Stimulated activated naive CD8-positive, alpha-beta T cell treated with anti-CD3 and anti-CD28 coated beads, Interleukin-15, Interleukin-2, amounts not matched to agents 100 ng/mL and 50 ng/mL, for 24 hours (primary cell): ENCODE data around the gene GFOD1.

Experiments
- H3K27ac Mint-ChIP-seq: one replicate; pipeline ENCODE4 v1.8.0; 2021; ENCODE audit warnings: mild to moderate bottlenecking, mixed read lengths
- H3K27me3 Mint-ChIP-seq: one replicate; pipeline ENCODE4 v1.8.0; 2021; ENCODE audit warnings: mixed read lengths
- H3K36me3 Mint-ChIP-seq: one replicate; pipeline ENCODE4 v1.8.0; 2021; ENCODE audit warnings: low read depth, mixed read lengths
- H3K4me1 Mint-ChIP-seq: one replicate; pipeline ENCODE4 v1.8.0; 2021; ENCODE audit warnings: low read depth, mixed read lengths
- H3K4me3 Mint-ChIP-seq: one replicate; pipeline ENCODE4 v1.8.0; 2021; ENCODE audit warnings: mild to moderate bottlenecking, mixed read lengths
- H3K9me3 Mint-ChIP-seq: one replicate; pipeline ENCODE4 v1.8.0; 2021; ENCODE audit warnings: mixed read lengths

GFOD1 gene

GRCh38 chr6:13496513-13497190, 9.3 kb upstream of the GFOD1 start:
- Mint-ChIP-seq H3K27ac (no peak overlapping the region), H3K4me1 (peaks cover 8% of the 10 kb centered on the region), H3K4me3 (no peak overlapping the region), H3K36me3 (no peaks in the 10 kb centered on the region), H3K9me3 (no peaks in the 10 kb centered on the region), H3K27me3 (no peaks in the 10 kb centered on the region)

- H3K4me1 Mint-ChIP-seq = peaks cover 8% of the 10 kb centered on the region
- H3K27ac Mint-ChIP-seq = no peak overlapping the region
- no peak overlapping the region for H3K4me3 Mint-ChIP-seq
- H3K27me3 Mint-ChIP-seq = no peaks in the 10 kb centered on the region
- no peaks in the 10 kb centered on the region for H3K36me3 Mint-ChIP-seq
- H3K9me3 Mint-ChIP-seq = no peaks in the 10 kb centered on the region
Observed at GRCh38 chr6:13495818-13496217, 8.4 kb upstream of the GFOD1 start.

- Mint-ChIP-seq H3K36me3 (no peaks in the 10 kb centered on the region), H3K4me1 (peaks cover 5% of the 10 kb centered on the region), H3K9me3 (no peaks in the 10 kb centered on the region), H3K4me3 (no peak overlapping the region), H3K27me3 (no peaks in the 10 kb centered on the region), H3K27ac (no peak overlapping the region)
Observed at GRCh38 chr6:13495112-13495776, 7.8 kb upstream of the GFOD1 start.

DNA sequence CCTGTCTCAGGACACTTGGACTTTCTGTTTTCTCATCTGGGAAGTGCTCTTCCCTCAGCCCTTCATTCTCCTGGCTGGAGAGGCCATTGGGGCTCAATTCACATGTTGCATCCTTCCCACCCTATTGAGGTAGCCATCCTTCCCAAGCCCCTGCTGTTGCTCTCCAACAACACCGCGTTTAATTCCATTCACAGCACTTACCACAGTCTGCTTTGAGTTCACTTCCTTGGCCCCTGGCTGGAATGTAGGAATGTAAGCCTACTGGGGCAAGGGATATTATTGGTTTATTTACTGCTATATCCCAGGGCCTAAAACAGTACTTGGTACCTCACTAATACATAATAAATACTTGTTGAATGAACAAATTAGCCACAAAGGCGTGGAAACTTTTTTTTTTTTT, 6.7 kb upstream of the GFOD1 start:
- Mint-ChIP-seq H3K27ac (no peak overlapping the region), H3K4me3 (no peak overlapping the region), H3K4me1 (no peaks in the 10 kb centered on the region), H3K36me3 (no peaks in the 10 kb centered on the region), H3K9me3 (no peaks in the 10 kb centered on the region), H3K27me3 (no peaks in the 10 kb centered on the region)

- H3K4me1 Mint-ChIP-seq = peaks cover 6% of the 10 kb centered on the region
- H3K27ac Mint-ChIP-seq = no peak overlapping the region
- H3K27me3 Mint-ChIP-seq = peaks cover 4% of the 10 kb centered on the region
- H3K4me3 Mint-ChIP-seq = no peak overlapping the region
- no peaks in the 10 kb centered on the region for H3K36me3 Mint-ChIP-seq
- no peaks in the 10 kb centered on the region for H3K9me3 Mint-ChIP-seq
Observed at GRCh38 chr6:13493147-13493546, 5.7 kb upstream of the GFOD1 start.

DNA sequence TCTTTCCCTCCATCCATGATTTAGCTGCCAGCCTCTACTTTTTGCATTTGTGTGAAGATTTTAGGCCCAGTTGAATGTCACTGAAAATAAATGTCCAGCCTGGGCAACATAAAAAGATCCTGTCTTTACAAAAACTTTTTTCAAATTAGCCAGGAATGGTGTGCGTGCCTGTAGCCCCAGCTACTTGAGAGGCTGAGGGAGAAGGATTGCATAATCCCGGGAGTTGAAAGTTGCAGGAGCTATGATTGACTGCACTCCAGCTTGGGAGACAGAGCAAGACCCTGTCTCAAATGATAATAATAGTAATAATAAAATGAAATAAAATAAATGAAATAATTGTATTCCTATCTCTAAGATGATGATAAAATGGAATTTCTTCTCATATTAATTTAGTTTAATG, 5.0 kb upstream of the GFOD1 start:
- Mint-ChIP-seq H3K9me3 (no peaks in the 10 kb centered on the region), H3K36me3 (no peaks in the 10 kb centered on the region), H3K4me1 (peaks cover 6% of the 10 kb centered on the region), H3K4me3 (no peak overlapping the region), H3K27me3 (peaks cover 4% of the 10 kb centered on the region), H3K27ac (no peak overlapping the region)

GRCh38 chr6:13491538-13491937, 4.1 kb upstream of the GFOD1 start:
- peaks cover 6% of the 10 kb centered on the region for H3K4me1 Mint-ChIP-seq
- no peak overlapping the region for H3K27ac Mint-ChIP-seq
- no peak overlapping the region for H3K4me3 Mint-ChIP-seq
- no peaks in the 10 kb centered on the region for H3K9me3 Mint-ChIP-seq
- peaks cover 4% of the 10 kb centered on the region for H3K27me3 Mint-ChIP-seq
- H3K36me3 Mint-ChIP-seq = no peaks in the 10 kb centered on the region

DNA sequence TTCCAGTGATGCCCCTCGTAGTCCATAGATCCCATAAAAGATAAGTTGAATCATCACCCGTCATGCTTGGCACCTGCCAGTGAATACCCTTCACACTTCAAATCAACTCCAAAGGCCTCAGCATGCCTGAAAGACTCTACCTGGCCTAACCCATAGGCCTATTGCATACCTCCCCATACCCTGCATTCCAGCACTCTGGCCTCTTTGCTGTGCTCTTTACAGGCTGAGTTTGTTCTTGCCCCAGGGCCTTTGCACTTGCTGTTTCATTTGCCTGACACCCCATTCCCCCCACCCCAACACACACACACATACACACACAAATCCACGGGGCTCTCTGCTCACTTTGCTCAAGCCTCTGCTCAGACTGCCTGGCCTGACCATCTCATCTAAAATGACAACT, 3.0 kb upstream of the GFOD1 start:
- Mint-ChIP-seq H3K27ac (no peak overlapping the region), H3K27me3 (peaks cover 4% of the 10 kb centered on the region), H3K4me3 (no peak overlapping the region), H3K9me3 (no peaks in the 10 kb centered on the region), H3K36me3 (peaks cover 4% of the 10 kb centered on the region), H3K4me1 (peaks cover 15% of the 10 kb centered on the region)

DNA sequence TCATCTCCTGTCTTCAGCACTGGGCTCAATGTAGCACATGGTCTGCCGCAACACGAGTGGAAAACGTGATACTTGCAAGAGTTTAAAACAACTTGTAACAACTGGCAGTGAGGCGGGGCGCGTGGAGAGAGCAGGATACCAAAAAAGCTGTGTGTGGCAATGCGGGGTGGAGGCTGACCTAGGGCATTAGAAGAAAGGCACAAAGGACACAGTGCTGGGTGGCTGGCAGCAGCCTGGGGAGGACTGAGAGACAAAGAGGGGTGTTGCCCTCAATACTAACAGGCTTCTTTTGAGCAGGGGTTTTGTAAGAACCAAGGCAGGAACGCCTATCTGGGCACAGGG, 1.5 kb upstream of the GFOD1 start:
- Mint-ChIP-seq H3K9me3 (no peaks in the 10 kb centered on the region), H3K36me3 (peaks cover 4% of the 10 kb centered on the region), H3K27me3 (peaks cover 4% of the 10 kb centered on the region), H3K27ac (no peak overlapping the region), H3K4me1 (peaks cover 30% of the 10 kb centered on the region), H3K4me3 (peak overlapping the region; percentile 74)

- H3K36me3 Mint-ChIP-seq = peaks cover 4% of the 10 kb centered on the region
- H3K4me3 Mint-ChIP-seq = peak overlapping the region; percentile 74
- peaks cover 36% of the 10 kb centered on the region for H3K4me1 Mint-ChIP-seq
- H3K27me3 Mint-ChIP-seq = peaks cover 4% of the 10 kb centered on the region
- H3K9me3 Mint-ChIP-seq = no peaks in the 10 kb centered on the region
- H3K27ac Mint-ChIP-seq = peak overlapping the region; percentile 31
Observed at GRCh38 chr6:13488015-13488895, 855 bp upstream of the GFOD1 start.

GRCh38 chr6:13486679-13487121, 700 bp downstream of the GFOD1 start:
- peak overlapping the region; percentile 94 for H3K4me3 Mint-ChIP-seq
- H3K27me3 Mint-ChIP-seq = peaks cover 4% of the 10 kb centered on the region
- H3K4me1 Mint-ChIP-seq = peaks cover 37% of the 10 kb centered on the region
- H3K36me3 Mint-ChIP-seq = peaks cover 4% of the 10 kb centered on the region
- H3K27ac Mint-ChIP-seq = peak overlapping the region; percentile 94
- no peaks in the 10 kb centered on the region for H3K9me3 Mint-ChIP-seq

DNA sequence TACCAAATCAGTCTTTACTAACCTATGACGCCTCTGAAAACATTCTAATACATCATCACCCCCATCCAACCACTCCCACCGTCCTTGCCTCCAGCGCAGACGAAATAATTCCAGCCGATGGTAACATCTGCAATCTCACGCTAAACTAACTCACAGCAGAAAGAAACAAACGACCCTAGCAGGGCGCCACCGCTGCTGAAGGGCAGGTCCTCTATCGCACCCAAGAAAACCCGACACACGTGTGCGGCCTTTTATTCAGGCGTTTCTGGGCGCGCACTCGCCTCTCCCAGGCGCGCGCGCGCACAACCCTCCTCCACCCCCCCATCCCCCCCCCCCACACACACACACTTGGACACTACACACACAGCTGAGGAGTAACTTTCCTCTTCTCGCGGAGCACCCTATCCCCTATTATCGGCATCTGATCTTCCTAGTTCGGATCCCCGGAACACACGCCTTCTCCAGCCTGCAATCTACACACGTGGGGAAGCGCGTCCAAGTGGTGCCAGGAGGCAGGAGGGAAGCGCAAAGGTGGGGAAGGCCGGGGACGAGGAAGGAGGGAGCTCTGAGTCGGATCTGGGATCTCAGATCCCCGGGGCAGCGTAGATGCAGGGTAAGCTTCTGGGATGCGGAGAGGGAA, 1.4 kb downstream of the GFOD1 start:
- peaks cover 6% of the 10 kb centered on the region for H3K36me3 Mint-ChIP-seq
- peaks cover 44% of the 10 kb centered on the region for H3K4me1 Mint-ChIP-seq
- no peaks in the 10 kb centered on the region for H3K9me3 Mint-ChIP-seq
- peaks cover 4% of the 10 kb centered on the region for H3K27me3 Mint-ChIP-seq
- peak overlapping the region; percentile 94 for H3K4me3 Mint-ChIP-seq
- H3K27ac Mint-ChIP-seq = peak overlapping the region; percentile 94

DNA sequence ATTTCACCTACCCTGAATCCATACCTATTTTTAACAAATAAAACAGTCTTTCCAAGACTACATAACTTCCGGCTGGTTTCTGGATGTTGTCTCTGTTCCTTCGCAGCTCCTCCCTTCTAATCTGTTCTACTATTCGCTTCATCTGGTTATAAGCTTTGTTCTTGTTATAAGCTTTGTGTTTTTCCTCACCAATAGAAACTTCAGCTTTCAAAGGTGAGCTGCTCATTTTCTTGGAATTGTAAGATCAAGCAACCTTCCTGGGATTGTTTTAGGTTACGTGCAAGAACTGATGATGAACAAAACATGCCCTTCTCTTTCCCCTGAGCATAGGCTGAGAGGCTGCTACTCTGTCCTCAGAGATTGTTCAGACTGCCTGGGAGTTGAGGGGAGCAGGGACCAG, 2.1 kb downstream of the GFOD1 start:
- Mint-ChIP-seq H3K27me3 (peaks cover 4% of the 10 kb centered on the region), H3K9me3 (no peaks in the 10 kb centered on the region), H3K36me3 (peaks cover 9% of the 10 kb centered on the region), H3K4me1 (peaks cover 48% of the 10 kb centered on the region), H3K4me3 (peak overlapping the region; percentile 94), H3K27ac (peak overlapping the region; percentile 94)

DNA sequence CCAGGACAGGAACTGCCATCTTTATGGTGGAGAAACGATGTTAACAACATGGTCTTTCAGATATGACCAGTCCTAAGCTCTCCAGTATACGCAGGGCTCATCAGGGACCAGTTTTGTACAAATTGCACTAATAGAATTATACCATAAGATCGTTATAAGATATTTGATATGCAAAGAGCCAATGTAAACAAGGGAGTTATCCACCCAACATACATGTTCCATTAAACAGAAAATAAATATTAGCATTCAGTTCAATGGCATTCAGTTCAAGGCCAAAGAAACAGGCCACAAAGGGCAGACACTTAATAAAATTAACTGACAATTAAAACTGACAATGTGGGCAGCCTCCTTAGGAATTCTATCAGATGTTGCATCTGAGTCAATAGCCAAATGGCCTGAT, 2.6 kb downstream of the GFOD1 start:
- peak overlapping the region; percentile 94 for H3K4me3 Mint-ChIP-seq
- H3K36me3 Mint-ChIP-seq = peaks cover 12% of the 10 kb centered on the region
- H3K4me1 Mint-ChIP-seq = peaks cover 52% of the 10 kb centered on the region
- H3K27ac Mint-ChIP-seq = no peak overlapping the region
- peaks cover 4% of the 10 kb centered on the region for H3K27me3 Mint-ChIP-seq
- H3K9me3 Mint-ChIP-seq = no peaks in the 10 kb centered on the region
